HuH-7.5 (cell line): ENCODE data around the gene UNC5C.
A peak's percentile ranks its signal among the peaks of the same experiment; 100 is the strongest.
"Not testable (repeated sequence)": the region's sequence is repeated elsewhere in the genome, so short reads cannot be mapped to it uniquely, and the experiment has no call there.

ENCODE experiments used
- DNase-seq: peaks from one replicate; pipeline ENCODE4 v3.0.0; 2011; ENCODE audit warnings: low spot score

The UNC5C gene

DNA sequence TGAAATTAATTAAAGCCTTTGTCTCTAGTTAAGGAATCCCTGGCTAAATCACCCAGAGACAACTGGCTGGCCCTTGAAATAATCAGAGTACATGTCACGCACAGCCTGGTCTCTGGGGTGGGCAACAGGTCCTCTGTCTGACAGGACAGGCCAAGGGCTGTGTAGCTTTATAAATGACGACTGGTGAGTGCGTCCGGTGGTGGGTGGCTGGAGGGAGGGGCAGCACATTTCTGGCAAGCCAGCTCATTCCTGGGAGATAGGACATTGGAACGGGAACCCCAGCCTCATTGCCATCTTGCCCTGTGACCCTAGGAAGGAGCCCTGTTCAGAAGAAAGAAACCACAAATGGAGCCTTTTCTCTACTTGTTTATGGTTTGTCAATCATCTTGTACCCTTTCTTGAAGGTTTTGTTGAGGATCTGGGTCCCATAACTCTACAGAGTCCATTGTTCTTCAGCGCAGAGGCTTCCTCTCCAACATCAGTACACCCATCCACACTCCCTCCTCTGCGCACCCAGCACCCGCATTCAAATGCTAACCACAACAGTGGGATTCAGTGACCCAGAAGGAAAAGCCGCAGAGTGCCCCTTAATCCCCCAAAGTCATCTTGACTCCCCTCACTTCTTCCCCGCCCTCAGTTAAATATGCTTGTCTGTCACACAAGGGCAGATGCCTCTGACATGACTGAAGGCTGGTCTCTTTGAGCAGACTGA lies 368.1 kb downstream of the UNC5C start:
- no peak for DNase-seq

DNA sequence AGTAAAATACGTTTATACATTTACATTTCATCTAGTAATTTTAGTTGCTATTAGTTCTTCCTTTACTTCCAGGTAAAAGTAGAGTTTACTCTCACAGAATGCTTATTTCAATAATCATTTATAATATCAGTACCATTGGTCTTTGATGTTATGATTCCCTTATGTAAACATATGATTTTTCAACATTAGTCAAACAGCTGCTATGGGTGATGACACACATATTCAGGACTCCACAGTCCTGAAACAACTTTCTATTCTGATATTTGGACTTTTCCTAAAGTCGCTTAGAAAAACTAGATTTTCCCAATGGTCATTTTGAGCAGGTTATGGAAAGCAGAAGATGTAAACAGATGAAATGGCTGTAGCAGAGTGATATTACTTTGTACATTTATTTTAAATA lies 369.8 kb downstream of the UNC5C start:
- no peak for DNase-seq

DNA sequence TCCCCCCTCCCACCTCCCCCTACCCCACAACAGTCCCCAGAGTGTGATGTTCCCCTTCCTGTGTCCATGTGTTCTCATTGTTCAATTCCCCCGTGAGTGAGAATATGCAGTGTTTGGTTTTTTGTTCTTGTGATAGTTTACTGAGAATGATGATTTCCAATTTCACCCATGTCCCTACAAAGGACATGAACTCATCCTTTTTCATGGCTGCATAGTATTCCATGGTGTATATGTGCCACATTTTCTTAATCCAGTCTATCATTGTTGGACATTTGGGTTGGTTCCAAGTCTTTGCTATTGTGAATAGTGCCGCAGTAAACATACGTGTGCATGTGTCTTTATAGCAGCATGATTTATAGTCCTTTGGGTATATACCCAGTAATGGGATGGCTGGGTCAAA lies 377.4 kb downstream of the UNC5C start:
- not testable (repeated sequence) for DNase-seq

DNA sequence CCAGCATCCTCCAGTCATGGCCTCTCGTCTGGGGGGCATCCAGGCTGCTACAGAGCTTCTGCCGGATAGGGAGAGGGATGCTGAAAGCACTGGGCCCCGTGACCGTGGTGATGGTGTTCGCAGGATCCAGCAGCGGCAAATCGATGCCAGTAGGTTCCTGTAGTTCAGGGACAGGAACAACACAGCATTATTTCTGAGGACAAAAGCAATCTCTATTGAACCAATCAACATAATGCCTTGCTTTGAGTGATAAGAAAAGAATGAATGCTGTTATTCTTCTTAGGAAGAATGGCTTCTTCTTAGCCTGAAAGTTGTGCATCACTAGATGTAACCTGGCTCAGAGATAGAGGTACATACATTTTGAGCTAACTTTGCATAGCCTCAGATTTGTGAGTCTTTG lies 378.6 kb downstream of the UNC5C start:
- DNase-seq: no peak

DNA sequence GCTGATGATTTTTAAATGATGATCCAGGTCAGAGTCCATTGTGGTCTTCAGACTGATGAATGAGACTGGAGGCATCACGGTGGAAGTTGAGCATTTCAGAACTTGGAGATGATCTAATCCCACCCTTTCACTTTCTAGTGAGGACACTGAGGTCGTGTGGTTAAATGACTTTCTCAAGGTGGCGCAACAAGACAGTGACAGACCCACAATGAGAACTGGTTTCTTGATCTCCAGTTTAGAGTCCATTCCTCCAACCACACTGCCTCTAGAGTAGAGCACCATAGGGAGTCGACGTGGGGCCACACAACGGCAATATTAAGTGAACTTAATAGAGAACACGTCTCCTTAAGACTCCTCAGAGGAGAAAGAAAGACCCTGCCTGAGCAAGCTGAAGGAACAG lies 381.0 kb downstream of the UNC5C start:
- no peak for DNase-seq

DNA sequence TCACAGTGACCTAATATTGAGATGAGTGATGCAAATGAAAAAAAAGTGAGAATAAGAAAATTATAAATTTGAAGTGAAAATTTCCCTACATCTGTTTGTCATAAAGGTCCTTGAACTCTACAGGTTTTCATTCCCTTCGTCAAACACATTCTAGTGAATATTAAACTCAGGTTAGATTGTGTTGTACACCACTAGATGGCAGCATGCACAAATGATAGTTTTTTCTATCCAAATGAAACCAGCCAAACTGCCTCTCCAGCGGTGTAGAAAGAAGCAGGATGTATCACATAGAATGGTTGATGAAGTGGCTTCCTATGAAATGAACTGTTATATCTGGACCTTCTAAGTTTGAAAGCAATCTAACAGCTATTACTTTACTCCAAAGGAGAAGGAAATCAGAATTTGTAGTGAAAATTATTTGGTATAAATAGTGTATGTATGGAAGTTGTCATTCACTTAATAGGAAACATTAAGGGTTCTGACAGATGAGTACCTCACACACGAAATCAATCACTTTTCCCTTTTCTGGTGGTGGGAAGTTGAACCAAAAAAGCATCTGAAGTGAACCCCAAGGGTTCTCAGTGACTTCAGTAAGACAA lies 382.7 kb downstream of the UNC5C start:
- peak; percentile 22 for DNase-seq

DNA sequence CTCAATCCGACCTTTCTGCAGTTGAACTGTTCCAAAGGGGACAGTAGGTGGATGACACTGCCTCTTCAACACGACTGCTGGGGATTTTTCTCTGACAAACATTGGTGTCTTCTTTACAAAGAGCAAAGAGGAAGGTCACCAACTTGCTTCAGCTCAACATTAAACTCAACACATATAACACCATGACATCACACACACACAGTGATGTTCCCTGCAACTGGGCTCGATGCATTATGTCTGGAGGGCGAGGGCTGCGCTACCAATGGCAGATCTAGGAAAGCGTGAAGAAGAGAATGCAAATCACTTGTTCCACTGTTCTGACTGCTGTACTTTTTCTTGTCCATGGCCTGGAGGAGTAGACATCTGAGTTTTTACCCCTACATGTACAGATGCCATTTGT lies 385.9 kb downstream of the UNC5C start:
- no peak for DNase-seq

DNA sequence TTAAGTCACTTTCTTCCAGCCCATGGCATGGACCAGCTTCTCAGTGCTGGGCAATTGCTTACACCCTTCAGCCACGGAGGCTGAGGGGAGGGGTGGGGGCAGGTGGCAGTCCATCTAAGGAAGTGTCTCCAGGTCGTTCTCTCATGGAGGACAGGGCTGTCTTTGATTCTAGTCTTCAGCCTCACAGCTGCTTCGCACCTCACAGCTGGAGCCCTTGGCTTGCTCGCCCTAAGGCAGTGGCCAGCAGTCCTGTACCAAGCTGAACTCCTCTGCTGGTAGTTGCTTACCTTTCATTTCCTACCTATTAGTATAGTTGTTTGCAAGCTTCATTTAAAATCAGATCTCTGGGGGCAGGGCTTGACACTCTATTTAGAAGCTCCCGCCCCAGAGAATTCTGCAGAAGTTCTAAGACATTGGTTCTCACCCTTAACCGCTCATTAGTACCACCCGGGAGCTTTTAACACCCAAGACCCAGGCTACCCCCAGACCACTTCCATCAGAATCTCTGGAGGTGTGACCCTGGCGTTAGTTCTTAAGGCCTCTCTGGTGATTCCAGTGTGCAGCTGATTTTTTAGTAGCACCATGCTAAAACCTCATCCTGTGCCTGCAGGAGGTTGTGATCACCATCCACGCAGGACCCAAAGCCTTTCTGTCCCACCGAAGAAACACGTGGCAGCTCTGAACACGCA lies 386.8 kb downstream of the UNC5C start:
- no peak for DNase-seq

DNA sequence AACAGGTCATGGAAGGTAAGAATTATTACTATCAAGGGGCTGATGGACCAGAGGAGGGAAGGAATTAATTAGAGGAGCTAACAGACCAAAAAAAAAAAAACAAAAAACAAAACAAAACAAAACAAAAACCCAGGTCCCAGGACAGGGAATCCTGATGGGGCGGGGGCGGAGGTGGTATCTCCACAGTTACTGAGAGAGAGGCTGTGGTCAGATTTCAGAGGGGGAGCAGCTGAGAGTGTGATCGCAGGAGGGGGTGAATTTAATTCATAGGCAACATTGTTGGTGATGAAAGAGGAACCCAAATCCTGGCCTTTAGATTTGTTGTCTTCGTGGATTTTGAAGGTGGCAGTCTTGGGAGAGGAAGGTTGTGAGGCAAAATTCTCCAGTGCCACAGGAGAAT lies 389.4 kb downstream of the UNC5C start:
- DNase-seq: no peak

DNA sequence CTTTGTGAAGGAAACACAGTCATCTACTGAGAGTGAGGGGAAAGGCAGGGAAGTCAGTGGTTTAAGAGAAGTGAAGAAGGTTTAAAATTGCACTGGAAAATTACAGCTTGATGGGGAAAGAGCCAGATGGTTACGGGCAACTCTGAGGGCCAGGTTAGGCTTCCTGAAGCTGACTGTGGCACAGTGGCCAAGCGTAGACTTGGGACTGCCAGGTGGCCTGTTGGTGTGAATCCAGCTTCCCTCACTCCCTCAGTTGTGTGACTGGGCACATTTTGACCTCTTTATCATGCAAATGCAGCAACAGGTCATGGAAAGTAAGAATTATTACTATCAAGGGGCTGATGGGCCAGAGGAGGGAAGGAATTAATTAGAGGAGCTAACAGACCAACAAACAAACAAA lies 390.1 kb downstream of the UNC5C start:
- no peak for DNase-seq

DNA sequence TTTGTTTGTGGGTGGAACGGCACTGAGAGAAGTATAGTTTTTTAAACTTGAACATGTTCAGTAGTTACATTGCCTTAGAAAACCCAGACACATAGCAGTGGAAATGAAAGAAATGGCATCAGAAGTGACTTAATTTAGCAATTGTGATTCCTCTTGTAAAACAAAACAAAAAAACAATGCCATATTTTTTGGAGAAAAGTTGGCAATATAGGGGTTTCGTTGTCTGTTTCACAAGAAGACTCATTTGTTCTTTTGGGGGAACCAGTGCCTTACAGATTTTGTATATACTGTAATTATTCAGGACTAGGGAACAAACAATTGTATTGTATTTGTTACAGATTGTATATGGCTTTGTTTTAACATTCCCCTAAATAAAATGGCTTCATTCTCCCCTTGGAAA lies 390.7 kb downstream of the UNC5C start:
- DNase-seq: no peak

DNA sequence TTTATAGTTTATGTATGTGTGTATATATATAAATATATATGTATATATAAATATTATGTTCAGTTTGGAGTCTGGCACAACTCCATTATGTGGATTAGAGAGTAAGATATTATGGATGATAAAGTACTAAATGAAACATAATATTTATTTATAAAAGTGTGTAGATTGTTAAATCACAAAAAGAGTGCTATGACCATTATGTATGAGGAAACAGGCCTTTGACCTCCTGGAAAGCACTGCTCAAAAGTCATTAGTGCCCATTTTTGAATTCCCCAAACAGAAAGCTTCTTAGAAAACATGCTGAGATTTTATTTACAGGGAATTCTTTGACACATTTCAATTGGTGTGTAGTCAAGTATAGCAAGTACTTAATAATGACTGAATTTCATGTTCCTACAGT lies 391.2 kb downstream of the UNC5C start:
- no peak for DNase-seq

DNA sequence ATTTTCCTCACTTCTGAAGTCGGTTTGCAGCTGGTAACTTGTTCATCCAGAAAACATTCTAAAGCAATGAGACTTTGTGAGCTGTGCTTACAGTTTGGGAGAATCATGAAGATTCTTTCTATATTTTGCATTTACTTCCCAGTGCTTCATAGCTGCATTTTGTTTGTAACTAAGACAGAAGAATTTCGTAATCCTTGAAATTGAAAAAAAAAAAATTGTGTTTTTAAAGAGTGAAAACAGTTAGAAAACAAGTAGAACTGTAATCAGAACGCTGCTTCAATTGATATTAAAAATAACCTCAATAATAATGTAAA lies 392.4 kb downstream of the UNC5C start:
- no peak for DNase-seq

DNA sequence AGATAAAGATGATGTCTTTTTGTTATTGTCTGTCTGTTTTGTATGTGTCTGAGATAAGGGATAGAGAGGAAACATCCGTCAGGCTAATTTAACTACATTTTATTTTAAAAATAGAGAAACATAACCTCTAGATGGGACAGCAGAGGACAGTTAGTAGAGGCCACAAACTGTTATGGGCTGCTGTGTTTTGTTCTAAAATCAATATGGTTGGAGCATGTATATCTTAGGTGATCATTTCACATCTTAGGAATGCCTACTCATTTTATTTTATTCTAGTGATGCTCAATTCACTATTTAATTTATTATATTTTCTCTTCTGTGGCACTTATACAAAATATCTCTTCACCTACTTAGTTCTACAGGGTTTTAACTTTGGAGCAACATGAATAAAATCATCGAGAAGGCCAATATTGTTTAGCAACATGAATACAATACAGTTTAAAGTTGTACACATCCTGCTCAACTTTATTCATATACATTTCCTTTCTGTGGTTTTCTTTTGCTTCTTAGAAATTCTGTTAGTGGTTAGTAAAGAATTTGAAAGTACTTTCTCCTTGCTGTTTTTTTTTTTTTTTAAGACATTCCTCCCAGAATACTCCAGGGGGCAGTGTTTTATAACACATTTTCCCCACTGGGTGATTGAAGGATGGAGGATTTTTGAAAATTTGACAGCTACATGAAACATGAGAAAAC lies 392.9 kb downstream of the UNC5C start:
- peak; percentile 17 for DNase-seq

DNA sequence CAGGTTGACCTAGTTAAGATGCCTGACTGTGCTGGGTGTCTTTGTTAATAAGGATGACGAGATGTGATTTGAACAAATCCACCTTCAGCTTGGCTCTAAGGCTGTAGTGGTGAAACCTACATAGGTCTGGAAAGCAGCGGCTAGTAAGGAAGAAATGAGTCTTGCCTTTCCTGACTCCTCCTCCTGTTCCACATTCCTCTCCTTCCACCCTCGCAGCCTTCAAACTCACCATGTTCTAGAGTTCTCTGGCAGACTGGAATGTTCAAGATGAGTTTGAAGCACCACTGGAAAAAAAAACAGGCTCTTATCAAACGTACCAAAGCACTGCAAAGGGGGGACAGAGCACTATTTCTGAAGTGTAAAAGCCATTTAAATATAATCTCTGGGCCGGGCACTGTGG lies 395.6 kb downstream of the UNC5C start:
- no peak for DNase-seq

DNA sequence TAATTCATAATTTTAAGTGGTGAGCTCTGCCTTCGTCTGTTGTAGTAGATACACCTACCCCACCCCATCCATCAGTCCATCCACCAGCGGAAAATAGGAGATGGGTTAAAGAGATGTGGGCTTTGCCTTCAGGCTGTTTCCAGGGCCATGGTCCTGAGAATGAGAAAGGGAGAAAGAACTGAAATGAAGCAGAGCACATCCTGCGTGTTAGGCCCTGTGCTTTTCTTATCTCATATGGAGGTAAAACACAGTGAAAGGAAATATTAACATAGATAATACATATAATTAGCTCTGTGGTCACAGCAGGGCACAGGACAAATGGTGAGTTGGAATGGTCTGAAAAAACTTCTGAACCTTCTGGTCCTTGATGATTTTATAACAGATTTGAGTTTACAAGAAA lies 397.5 kb downstream of the UNC5C start:
- no peak for DNase-seq

DNA sequence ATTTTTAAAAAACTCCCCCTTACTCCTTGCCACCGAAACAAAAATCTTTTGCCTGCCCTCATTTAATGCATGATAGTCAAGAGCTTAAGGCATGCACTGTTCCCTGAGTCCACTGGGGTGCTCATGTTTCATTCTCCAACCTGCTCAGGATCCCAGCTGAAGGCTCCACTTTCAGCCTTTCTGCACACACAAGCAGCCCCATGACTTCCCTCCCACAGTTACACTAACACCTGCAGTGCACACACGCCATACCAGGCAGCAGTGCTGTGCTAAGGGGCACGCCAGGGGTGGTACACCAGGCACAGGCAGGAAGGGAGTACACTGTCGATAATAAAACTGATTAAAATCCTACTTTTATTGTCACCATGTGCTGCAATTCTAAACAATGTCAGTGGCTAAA lies 405.8 kb downstream of the UNC5C start:
- DNase-seq: no peak

DNA sequence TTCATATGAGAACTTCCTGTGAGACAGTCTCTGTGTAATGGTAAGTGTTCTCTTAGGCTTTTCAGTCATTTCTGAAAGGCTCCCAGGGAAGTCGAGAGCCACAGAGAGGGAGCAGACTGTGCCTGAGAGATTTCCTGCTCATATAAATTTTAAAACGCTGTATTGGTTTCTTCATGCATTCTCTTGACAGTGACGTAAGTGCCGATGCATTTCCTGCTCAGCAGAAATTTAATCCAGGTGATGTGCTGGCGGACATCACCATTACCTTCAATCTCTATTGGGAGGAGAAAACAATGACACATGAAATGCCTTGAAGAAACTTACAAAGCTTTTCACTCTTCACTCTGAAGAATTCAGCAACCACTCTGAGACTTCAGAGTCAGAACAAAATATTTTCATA lies 407.4 kb downstream of the UNC5C start:
- no peak for DNase-seq

DNA sequence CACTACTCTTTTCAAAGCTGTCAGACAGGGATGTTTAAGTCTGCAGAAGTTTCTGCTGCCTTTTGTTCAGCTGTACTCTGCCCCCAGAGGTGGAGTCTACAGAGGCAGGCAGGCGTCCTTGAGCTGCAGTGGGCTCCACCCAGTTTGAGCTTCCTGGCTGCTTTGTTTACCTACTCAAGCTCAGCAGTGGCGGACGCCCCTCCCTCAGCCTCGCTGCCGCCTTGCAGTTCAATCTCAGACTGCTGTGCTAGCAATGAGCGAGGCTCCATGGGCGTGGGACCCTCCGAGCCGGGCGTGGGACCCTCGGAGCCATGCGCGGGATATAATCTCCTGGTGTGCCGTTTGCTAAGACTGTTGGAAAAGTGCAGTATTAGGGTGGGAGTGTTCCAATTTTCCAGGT lies 409.3 kb downstream of the UNC5C start:
- DNase-seq: not testable (repeated sequence)

DNA sequence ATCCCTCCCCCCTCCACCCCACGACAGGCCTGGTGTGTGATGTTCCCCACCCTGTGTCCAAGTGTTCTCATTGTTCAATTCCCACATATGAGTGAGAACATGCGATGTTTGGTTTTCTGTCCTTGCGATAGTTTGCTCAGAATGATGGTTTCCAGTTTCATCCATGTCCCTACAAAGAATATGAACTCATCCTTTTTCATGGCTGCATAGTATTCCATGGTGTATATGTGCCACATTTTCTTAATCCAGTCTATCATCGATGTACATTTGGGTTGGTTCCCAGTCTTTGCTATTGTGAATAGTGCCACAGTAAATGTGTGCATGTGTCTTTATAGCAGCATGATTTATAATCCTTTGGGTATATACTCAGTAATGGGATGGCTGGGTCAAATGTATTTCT lies 414.8 kb downstream of the UNC5C start:
- not testable (repeated sequence) for DNase-seq

DNA sequence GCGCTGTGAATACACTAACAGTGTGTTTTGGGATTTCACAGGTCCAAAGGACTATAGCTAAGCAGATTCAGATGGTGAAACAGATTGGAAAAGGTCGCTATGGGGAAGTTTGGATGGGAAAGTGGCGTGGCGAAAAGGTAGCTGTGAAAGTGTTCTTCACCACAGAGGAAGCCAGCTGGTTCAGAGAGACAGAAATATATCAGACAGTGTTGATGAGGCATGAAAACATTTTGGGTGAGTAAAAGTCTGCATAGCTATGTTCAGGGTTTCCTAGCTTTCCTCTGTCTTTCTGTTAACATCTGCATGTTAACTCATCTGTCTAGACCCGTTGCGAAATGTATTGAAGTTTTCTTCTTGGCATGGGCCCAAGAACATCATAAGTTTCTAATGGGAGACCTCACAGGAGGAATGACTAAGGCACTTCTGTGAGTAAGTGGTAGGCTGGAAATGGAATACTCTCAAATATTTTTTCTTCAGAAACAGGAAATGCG lies 418.9 kb downstream of the UNC5C start:
- DNase-seq: no peak

DNA sequence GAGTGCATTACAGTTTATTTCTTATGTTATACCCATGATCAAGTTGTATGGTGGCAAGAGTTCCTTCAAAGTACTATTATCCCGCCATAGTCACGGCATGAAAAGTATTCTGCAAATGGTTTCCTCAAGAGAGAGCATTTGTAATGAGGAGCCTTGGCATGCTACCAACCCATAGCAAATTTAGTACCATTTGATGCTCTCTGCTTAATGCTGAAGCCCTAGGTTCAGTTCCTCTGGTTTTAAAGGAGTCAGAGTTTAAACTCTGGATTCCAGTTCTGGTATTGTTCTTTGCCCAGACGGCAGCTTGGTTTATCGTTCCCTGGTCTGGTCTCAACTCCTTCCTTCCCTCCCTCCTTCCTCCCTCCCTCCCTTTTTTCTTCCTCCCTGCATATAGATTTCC lies 419.7 kb downstream of the UNC5C start:
- no peak for DNase-seq

DNA sequence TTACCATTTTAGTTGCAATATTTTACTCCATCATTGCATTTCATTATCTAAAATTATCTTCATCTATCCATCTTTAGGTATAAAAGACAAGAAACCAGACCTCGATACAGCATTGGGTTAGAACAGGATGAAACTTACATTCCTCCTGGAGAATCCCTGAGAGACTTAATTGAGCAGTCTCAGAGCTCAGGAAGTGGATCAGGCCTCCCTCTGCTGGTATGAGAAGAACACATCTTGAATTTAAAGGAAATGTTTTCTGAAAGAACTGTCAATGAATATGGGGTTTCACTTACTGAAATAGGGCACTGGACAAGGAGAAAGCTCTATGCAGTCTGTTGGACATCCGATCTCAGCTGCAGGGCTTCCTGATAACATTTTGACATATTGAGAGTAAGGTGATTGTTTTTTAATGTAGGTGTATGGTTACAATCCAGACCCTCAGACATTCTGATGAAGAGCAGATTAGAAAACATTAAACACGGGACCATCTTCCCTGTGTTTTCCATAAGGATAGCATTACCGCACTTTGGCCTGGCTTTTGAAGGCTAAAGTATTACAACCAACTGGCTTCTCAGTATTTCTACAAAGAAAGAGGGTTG lies 423.8 kb downstream of the UNC5C start:
- no peak for DNase-seq
